ENCODE data around the gene CMTR1.
"Not testable (repeated sequence)": the region's sequence is repeated elsewhere in the genome, so short reads cannot be mapped to it uniquely, and the experiment has no call there.

Gene CMTR1

DNA sequence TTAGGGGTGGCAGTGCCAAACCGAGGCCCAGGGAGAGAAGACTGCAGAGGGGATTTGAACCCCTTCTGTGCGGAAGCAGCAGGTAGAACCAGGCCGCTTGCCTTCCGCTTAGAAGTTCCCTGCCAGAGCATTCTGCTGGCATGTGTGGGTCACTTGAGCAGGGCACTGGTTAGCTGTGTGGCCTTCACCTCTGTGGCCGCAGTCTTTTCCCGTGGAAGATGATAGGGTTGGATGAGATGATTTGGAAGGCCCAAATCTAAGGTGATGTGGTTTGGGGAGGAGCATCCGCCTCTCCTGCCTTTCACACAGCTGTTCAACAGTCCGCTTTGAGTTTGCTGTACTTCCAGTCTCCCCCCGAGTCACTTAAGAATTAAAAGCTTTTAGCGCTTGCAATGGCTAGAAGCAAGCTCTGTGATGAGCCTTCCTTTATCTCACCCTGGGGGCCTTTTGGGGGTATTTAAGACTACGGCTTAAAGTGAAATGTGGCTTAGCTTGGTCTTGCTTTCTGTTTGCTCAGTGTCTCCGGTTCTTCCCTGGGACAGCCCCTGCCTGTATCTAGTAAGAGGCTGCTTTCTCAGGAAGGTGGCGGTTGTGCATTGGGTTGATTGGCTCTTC is 743 bp downstream of the CMTR1 start:
- DNase-seq (ENCODE audit: low read depth, low spot score): no peak

DNA sequence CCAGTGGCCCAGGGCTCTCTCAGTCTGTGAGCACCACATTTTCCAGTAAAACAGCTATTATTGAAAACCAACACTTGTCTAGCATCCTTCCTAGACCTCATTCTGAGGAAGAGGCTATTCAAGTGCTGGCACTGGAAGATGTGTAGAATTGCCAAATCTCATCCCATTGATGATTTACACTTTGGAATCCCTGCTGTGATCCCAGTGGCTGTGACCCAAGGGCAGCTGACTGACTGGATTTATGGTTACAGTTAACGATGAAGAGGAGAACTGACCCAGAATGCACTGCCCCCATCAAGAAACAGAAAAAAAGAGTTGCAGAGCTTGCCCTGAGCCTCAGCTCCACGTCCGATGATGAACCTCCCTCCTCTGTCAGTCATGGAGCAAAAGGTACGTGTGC is 2.4 kb downstream of the CMTR1 start:
- DNase-seq (ENCODE audit: low read depth, low spot score): no peak

DNA sequence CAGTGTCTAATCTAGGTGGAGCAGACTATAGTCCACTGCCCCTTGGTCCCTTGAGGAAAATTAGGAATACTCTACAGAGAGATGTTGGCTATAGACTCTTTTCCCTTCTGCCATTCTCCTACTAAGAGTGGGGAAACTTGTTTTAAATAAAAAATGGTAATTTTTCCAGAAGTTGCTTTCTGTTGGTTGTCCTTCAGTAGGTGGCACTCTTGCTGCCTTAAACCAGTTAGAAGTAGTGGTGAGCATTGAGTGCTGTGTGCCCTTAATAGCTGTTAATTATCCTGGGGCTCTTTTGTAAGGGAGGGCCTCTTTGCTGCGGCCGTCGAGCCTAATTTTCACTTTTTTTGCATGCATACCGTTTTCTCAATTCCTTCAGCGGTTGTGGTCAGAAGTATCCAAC is 2.8 kb downstream of the CMTR1 start:
- no peak for DNase-seq (ENCODE audit: low read depth, low spot score)

DNA sequence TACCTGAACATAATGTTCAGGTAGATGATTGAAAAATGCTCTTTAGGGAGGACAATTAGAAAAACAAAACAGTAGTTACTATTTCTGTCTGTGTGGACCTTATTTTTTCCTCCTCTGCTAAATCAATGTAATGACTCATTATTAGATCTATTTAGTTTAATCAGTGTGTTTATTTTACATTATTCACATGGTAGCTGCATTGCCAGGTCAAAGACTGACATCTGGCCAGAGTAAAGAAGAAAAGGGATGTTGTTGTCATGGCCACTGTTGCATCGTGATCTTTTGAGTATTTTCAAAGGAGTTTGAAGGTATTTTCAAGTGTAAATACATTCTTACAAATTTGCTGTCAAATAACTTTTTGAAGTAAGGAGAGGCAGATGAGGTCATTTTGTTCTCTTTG is 5.9 kb downstream of the CMTR1 start:
- DNase-seq (ENCODE audit: low read depth, low spot score): no peak

DNA sequence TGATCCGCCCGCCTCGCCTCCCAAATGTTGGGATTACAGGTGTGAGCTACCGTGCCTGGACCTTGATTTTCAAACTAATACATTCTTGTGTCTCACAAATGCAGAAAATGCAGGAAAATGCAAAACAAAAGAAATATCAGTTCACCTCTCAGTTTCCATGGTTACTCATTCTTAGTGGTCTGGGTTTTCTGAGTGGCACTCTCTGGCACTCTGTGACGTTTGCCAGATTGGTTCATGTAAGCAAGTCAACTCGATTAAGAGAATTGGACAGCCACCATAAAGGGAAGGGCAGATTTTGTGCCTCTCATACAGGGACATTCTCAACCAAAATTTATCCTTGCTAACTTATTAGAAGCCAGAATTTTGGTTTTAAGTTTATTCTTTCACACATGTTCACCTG is 8.6 kb downstream of the CMTR1 start:
- DNase-seq (ENCODE audit: low read depth, low spot score): no peak

DNA sequence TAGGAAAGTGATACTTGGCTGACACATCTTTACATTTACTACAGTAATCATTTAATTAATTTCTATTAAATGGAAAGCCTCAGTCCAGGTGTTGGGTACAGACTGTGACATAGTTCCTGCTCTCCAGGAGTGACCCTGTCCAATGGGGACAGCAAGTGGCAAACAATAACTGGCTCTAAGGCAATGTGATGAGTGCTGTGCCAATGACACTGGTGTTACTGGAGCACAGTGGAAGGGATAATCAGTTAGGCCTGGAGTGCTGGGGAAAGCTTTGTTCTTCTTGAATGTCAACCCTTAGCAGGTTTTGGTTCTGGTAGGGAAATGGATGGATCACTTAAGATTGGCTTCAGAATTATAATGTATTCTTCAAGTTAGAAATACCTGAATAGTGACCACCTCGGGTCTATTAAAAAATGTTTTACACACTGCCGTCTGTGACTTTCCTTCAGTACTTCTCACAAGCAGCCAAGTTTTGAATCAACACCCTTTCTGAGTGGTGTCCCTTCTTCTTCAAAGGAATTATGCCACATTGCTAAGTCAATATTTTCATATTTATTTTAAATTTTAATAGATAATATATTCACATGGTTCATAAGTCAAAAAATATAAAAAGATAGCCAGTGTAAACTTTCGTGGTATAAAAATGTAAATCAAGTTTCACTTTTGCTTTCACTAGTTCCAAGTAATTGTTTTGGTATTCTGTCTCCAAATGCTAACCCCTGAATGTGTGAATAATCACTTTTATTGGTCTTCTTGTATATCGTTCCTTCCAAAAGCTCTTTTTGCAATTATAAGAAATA is 9.6 kb downstream of the CMTR1 start:
- DNase-seq (ENCODE audit: low read depth, low spot score): no peak

DNA sequence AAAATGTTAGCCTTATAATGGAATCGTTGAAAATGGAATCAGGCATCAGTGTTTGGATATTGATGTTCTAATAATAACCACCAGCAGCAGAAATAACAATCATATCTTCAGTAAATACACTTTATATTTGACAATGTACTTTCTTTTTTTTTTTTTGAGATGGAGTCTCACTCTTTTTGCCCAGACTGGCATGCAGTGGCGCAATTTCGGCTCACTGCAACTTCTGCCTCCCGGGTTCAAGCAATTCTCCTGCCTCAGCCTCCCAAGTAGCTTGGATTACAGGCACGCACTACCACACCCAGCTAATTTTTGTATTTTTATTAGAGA is 10.2 kb downstream of the CMTR1 start:
- DNase-seq (ENCODE audit: low read depth, low spot score): not testable (repeated sequence)

DNA sequence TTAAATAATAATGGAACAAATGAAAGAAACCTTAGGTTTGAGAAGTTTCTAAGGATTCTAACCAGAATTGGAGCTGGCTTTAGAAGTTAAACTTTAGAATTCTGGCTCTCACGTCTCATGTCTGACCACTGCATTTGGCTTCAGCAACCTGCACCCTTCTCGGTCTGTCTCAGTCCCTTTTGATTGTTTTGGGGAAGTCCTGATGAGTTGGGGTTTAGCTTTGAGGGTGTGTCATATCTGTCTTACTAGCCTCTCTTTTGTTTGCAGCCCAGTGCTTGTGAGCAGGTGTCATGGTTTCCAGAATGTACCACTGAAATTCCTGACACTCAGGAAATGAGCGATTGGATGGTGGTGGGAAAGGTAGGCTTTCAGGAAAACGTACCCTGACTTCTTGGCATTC is 17.0 kb downstream of the CMTR1 start:
- DNase-seq (ENCODE audit: low read depth, low spot score): no peak

DNA sequence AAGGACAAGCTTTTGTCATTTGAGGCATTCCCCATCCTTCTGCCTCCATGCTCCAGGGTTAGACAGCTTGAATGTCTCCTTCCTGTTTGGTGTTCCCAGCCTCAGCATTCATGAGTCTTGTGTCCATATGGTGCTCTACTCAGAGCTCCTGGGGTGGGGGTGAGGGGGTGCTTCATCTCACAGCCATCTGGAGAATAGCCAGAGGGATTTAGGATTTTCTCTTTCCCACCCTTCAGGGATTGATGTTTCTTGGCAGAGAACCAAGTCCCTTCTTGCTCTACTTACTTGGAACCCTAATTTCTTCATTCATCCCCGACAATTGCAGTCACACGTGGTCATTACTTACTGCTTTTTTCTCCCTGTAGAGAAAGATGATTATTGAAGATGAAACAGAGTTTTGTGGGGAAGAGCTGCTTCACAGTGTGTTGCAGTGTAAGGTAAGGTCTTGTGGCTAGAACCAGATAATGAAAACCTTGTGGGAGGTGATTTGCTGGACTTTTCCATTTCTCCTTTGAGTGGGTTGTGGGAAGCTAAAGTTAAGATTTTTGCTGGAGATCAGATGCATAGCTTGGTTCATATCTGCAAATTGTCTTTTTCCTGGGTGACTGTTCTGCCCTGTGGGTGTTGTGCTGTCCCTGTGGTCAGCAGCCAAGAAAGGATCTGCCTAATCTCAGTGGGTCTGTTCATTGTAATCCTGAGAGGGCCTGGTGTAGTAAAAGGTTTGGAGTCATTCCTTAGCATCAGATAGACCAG is 18.6 kb downstream of the CMTR1 start:
- no peak for DNase-seq (ENCODE audit: low read depth, low spot score)

DNA sequence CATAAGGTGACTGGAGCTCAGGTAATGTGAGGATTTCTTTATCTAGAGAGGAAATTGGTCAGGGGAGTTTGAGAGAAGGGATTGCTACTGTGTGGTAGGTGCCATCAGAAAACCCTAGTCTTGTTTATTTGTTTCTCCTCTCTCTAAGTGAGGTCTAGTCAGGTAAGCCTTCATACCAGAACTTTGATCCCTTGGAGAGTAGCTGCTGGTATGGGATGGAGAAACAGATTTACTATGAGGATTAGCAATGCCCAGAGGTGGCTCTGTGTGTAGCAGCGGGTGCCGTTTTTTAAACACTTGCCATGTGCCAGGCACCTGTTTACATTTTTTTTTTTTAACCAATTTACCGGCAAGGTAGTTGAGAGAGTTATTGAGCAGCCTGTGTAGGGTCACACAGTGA is 19.5 kb downstream of the CMTR1 start:
- DNase-seq (ENCODE audit: low read depth, low spot score): no peak

DNA sequence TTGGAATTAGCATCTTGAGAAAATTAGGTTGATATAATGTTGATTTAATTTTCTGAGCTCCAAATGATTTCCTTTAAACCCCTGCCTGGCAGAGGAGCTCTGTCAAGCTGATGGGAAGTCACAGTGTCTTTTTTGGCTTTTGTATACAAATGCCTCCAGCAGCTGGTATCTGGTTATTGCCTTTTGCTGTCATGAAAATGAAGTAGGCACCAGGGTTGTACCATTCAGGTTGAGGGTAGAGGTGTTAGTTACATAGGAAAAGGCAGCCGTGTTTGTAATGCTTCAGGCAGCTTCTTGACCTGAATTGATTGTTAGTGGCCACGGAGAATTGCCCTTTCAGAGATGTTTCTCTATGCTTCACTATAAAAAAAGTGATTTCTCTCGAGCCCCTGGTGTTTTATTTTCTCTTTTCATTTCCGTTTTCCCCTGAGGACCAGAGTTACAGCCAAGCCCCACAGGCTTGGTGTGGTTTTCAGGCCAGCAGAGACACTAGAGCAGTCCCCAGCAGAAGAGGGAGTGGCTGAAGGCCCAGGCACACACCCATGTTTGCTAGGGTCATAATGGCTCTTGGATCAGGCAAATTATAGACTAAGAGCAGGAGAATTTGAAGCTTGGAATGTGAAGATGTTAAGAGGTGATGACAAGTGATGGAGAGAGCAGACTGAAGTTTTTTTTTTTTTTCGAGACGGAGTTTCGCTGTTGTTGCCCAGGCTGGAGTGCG is 21.6 kb downstream of the CMTR1 start:
- DNase-seq (ENCODE audit: low read depth, low spot score): no peak

DNA sequence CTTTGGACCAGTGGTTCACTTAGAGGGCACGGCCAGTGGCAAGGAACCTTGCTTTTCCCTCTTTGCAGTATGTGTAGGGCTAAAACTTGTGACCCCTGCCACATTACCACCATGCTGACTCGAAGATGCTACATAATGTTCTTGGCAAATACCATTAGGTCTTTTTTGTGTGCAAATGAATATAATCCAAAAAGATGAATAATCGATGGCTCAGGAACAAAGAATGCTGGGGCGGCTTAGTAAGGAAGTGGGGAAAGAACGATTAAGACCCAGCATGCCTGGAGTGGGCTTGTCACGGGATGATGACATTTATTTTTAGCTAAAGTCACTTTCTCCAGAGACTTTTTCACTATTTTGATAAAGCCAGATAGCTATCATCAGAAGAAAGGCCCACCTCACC is 23.1 kb downstream of the CMTR1 start:
- DNase-seq (ENCODE audit: low read depth, low spot score): no peak

DNA sequence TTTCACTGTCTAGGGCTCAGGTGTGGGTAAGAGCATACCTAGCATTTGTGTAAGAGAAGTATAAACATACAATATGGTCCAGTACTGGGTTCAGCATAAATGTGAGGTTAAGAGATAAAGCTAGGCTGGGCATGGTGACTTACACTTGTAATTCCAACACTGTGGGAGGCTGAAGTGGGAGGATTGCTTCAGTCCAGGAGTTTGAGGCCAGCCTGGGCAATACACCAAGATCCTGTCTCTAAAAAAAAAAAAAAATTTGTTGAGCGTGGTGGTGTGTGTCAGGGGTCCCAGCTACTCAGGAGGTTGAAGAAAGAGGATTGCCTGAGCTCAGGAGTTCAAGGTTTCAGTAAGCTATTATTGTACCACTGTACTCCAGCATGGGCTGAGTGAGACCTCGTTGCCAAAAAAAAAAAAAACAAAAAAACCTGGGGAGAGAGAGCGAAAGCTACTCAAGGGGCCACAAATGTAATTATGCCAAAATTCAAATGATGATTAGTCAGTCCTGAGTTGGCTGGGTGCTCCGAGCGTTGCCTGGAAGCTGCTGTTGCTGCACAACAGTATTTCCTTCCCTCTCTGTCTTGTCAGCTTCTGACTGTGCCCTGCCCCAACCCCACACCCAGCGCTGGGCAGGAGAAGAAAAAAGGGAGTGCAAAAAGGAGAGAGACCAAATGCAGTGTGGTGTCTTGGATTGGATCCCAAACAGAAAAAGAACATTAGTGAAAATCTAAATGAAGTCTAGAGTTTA is 24.0 kb downstream of the CMTR1 start:
- no peak for DNase-seq (ENCODE audit: low read depth, low spot score)

DNA sequence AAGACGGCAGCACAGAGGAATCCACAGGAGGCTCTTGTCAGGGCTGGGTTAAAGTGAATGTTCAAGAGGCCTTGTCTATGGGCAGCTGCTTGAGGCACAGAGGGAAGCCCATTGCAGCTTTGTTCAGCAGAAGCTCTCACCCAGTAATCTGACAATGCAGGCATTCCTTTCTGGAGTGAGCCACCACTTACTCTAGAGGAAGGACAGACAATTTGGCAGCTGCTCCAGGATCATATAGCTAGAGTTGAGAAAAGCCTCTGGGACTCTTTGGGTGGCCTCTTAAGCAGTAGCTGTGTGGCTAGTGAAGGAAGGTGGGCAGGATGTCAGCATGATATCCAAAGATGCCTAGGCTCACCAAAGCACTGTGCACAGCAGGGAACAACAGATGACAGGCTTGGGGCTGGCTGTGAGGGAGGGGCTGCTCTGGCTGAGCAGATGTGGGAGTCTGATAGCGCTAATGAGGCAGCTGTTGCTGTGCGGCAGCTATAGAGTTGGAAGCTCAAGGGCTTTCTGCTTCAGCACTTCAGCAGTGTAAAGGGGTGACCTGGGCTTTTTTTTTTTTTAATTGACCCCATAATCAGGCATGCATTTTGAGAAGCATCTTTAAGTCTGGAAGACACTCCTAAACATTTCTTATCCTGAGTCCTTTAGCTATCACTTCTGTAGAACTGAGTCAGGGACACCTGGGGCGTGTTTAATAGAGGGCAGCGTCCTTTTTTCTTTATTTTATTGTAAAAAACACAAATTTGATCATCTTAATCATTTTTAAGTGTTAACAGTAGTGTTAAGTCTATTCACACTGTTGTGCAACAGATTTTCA is 27.2 kb downstream of the CMTR1 start:
- no peak for DNase-seq (ENCODE audit: low read depth, low spot score)

DNA sequence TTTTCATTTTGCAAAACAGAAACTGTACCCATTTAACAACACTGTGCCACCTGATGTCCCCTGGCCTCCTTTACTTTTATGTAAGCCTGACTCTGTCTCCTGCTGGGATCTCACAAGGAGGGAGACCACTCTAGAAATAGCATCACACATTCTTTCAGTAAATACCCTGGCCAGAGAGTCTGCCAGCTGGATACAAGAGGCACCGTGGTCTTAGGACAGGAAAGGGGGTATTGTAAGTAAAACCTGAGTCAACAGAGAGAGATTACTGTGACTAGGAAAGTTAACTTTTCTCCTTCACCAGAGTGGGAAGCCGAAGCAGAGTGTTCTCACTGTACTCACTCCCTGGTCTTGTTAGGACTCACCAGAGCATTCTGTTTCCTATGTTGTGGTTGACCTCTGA is 27.8 kb downstream of the CMTR1 start:
- no peak for DNase-seq (ENCODE audit: low read depth, low spot score)

DNA sequence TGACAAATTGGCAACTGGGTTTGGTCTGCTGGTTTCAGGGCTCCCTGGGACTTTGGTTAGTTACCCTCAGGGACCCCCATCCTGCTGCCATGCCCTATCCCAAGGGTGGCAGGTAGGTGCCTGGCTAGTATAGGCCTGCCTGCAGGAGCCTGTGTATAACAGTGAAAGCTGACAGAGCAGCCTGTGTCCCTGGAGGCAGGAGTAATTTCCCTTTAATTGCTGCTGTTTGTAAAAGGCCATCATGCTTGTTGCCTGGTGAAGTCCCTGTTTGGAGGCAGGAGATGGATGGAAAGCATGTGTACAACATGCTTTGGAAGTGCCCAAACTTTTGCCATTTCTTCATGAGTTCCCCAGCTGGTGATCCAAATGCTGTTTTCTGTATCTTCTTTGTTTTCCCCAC is 30.1 kb downstream of the CMTR1 start:
- no peak for DNase-seq (ENCODE audit: low read depth, low spot score)

DNA sequence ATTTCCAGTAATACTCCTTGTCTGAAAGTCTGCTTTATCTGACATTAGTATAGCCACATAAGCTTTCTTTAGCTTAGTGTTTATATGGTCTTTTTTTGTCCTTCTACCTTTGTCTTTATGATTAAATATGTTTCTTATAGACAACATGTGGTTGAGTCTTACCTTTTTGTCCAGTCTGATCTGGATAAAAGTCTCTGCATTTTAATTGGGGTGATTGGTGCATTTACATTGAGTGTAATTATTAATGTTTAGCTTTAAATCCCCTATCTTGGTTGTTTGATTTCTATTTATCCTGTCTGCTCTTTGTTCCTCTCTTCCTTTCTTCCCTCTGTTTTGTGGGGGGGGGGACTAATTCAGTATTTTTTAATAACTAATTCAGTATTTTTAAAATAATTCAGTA is 34.7 kb downstream of the CMTR1 start:
- DNase-seq (ENCODE audit: low read depth, low spot score): no peak

DNA sequence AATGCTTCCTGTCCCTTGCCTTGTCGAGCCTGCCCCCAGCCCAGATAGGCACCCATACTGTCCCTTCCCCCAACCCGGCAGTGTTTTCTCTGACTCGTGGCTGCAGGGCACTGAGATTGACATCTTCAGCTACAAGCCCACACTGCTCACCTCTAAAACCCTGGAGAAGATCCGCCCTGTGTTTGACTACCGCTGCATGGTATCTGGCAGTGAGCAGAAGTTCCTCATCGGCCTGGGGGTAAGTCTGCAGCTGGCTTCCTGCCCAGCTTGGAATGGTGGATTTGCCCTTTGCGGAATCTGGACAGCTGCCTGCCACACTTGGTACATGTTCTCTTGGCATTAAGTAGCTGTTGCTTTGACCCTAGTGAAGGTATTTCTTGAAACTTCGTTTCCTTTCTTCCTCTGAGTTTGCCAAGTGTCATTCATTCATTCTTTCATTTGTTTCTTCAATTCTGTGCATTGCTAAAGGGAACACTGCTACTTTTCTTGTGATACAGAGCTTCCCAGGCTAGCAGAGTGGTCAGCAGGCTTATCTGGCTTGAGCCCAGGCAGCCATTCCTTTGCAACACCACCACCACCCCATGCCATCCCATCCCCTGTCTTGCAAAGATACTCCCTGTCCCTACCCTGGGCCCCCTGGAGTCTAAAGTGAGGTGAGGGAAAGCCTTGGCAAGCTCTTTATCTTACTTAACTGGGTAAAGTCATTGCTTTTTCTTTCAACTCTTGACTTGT is 40.5 kb downstream of the CMTR1 start:
- no peak for DNase-seq (ENCODE audit: low read depth, low spot score)

DNA sequence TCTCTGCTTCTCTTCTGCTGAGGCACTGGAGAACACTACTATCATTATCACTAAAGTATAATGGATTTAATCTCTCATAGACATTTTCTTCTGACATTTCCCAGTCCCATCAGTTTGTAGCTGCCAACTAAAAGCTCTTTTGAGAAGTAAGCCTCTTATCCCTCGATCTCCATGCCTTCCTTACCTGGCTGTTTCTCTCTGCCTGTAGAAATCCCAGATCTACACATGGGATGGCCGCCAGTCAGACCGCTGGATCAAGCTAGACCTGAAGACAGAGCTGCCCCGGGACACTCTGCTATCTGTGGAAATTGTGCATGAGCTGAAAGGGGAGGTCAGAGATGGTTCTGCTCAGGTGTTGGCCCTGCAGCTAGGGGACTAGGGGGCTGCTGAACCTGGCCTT is 41.3 kb downstream of the CMTR1 start:
- no peak for DNase-seq (ENCODE audit: low read depth, low spot score)

DNA sequence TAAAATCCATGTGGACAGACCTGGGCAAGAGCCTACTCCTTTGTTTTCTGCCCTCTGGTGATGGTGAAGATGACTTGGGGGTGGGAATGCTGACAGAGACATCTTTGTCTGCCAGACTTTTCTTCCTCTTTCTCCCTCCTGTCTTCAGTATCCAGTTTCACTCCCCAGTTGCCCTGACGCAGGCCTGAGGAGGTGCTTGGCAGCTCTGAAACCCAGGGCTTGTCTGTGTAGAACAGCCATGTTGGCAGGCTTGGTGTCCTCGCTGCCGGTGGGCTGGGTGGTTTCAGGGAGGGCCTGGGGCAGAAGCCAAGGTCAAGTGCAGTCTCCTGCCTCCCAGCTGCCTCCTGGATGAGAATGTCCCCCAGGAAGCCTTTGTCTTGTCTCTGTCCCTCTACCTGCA is 44.2 kb downstream of the CMTR1 start:
- DNase-seq (ENCODE audit: low read depth, low spot score): no peak

Measured in smooth muscle cell of the brain vasculature (primary cell).